Bronchial epithelial cell (primary cell): Measurements from ENCODE around the gene CCNE1. TPM values are rescaled to one million over a fixed set of nuclear protein-coding genes. Genes with fewer than 3 reads are reported as not detected.

ENCODE experiments used
- DNase-seq: peaks from one replicate; pipeline ENCODE4 v3.0.0-alpha.2; 2010; ENCODE audit warnings: low read depth
- FAIRE-seq: peaks from 2 replicates; lab custom pipeline; 2011; peaks lifted over from hg19 to GRCh38; lab: Jason Lieb, UNC
- H3K27me3 ChIP-seq: 2 replicates; pipeline ENCODE4 v1.5.1; 2011; ENCODE audit warnings: low read length; ENCODE audit not compliant: control insufficient read depth, insufficient read depth
- H3K36me3 ChIP-seq: 2 replicates; pipeline ENCODE4 v1.5.1; 2011; ENCODE audit warnings: low read length; ENCODE audit not compliant: control insufficient read depth, insufficient read depth
- H3K4me3 ChIP-seq: 2 replicates; pipeline ENCODE4 v1.5.1; 2011; ENCODE audit warnings: mild to moderate bottlenecking, low read depth, low read length, control low read depth
- total RNA-seq: library from RNA; depleted of rRNA; stranded (reverse); fragments of >200 nt; gene quantifications from 2 replicates; pipeline ENCODE4 v1.2.1, GENCODE V29; 2014
- TF ChIP-seq, protein P1 (sequence below): IDR thresholded peaks from 2 replicates; pipeline ENCODE4 v1.5.1; 2011; ENCODE audit warnings: mild to moderate bottlenecking, moderate library complexity, low read length, control low read depth, inconsistent platforms; ENCODE audit not compliant: insufficient read depth, severe bottlenecking

CCNE1 gene
- total RNA-seq, 1 donor from 2014 or later, result 6.1 TPM

DNA sequence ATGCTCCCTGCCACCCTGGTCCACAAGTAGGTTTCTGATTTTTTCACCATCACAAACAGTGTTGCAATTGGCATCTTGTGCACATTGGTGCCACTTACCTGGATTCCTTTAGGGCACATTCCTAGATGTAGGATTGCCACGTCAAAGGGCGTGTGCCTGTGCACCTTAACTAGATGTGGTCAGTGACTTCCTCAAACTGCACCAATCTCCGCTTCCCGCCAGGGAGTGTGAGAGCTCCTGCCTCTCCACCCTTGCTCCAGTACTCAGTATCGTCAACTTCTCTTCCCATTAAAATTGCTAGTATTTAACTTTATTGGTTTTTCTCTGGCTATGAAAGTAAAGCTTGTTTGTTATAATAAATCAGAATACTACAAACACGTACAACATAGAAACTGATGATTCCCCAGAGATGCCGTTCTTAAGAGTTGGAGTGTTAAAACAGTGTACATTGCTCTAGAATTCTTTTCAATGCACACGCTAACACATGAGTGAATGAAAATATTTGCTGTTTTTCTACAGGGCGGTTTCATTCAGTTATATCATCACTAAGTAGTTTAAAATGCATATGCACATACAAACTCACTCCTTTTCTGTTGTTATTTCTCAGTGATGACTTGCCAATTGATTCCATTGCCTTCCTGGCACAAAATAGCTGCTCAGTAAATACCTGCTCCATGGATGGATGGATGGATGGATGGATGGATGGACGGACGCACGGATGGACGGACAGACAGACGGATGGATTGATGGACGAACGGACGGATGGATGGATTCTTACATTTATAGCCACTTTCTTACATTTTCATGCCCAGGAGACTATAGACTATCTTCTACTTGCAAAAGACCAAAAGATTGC, 23.4 kb downstream of the CCNE1 start:
- Histone ChIP-seq H3K27me3 (no peaks in the 10 kb centered on the region), H3K4me3 (no peak overlapping the region), H3K36me3 (no peaks in the 10 kb centered on the region)
- DNase-seq, result no peak
- FAIRE-seq, result no peak
- TF ChIP-seq, protein P1, sequence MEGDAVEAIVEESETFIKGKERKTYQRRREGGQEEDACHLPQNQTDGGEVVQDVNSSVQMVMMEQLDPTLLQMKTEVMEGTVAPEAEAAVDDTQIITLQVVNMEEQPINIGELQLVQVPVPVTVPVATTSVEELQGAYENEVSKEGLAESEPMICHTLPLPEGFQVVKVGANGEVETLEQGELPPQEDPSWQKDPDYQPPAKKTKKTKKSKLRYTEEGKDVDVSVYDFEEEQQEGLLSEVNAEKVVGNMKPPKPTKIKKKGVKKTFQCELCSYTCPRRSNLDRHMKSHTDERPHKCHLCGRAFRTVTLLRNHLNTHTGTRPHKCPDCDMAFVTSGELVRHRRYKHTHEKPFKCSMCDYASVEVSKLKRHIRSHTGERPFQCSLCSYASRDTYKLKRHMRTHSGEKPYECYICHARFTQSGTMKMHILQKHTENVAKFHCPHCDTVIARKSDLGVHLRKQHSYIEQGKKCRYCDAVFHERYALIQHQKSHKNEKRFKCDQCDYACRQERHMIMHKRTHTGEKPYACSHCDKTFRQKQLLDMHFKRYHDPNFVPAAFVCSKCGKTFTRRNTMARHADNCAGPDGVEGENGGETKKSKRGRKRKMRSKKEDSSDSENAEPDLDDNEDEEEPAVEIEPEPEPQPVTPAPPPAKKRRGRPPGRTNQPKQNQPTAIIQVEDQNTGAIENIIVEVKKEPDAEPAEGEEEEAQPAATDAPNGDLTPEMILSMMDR, result no peak

- TF ChIP-seq, protein P1, result no peak
- H3K36me3 ChIP-seq, result no peaks in the 10 kb centered on the region
- no peaks in the 10 kb centered on the region for H3K27me3 ChIP-seq
- no peak overlapping the region for H3K4me3 ChIP-seq
- DNase-seq (peak; percentile 49), FAIRE-seq (no peak)
Observed at GRCh38 chr19:29836409-29836825, 24.6 kb downstream of the CCNE1 start.

DNA sequence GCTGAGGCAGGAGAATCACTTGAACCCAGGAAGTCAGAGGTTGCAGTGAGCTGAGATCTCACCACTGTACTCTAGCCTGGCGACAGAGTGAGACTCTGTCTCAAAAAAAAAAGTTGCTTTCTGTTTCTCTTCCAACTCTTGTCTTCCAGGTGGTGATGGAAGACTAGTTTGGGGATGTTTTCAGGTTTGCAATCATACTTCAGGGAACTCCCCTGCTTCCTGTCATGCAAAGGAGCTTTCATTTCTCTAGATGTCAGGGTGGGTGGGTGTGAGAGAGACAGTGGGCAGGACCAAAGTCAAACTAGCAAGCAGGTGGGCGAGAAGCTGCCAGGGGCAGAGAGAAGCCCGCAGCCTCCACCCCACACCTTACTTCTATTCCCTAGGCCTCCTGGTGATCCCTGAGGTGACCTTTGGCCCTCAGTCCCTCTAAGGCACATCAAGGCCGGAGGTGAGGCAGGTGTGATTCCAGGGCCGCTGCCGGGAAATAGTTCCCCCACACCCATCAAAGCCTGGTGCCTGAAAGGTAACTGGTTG, 25.7 kb downstream of the CCNE1 start:
- no peak overlapping the region for H3K4me3 ChIP-seq

GRCh38 chr19:29837996-29838395, 26.2 kb downstream of the CCNE1 start:
- FAIRE-seq (no peak), DNase-seq (no peak)
- H3K36me3 ChIP-seq, result no peaks in the 10 kb centered on the region
- TF ChIP-seq, protein P1, result no peak
- H3K4me3 ChIP-seq, result no peak overlapping the region
- no peaks in the 10 kb centered on the region for H3K27me3 ChIP-seq

More for the DNA sequence above, 25.7 kb downstream of the CCNE1 start:
- TF ChIP-seq, protein P1, result no peak
- H3K36me3 ChIP-seq, result no peaks in the 10 kb centered on the region
- H3K27me3 ChIP-seq, result no peaks in the 10 kb centered on the region
- DNase-seq, result no peak
- no peak for FAIRE-seq

DNA sequence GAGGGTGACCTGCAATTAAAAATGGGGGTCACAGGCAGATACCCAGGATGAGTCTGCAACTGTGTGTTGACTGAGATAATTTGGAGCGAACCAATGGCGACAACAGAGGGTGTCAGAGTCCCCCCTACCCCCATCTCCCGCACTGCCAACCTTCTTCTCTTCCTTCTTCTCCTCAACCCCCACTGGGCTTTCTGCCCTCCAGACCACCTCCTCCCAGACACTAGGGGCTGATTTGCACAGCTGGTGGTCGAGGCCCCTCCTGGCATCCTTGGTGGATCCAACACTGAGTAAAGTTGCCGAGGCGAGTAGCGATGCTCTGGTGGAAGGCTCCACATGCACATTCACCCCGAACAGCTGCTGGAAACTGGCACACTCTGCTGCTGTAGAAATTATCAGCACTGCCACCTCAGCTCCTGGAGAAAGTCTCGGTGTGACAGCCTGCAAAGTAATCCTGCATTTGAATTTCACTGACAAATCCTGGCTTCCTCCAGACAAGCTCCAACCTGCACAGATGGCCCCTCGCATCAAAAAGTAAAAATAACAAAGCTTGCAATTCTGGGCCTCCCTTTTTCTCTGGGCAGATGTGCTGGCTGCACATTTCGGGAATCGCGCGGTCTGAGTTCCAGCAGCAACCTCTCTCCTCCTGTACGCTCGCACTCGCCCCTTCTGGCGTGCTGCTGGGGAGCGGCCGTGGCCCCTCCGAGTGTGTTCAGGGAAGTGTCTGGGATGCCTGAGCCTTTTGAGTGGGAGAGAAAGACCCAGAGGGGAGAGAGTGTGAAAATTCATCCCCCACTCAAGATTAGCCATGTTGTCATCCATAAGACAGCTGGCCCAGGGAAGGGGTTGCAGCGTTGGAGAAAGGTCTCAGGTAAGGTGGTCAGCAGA, 28.5 kb downstream of the CCNE1 start:
- H3K4me3 ChIP-seq, result no peak overlapping the region
- no peaks in the 10 kb centered on the region for H3K36me3 ChIP-seq
- no peaks in the 10 kb centered on the region for H3K27me3 ChIP-seq
- DNase-seq, result no peak
- TF ChIP-seq, protein P1, result no peak
- FAIRE-seq, result no peak
